Cerebellar nuclear complex (tissue), 1 donor: Measurements from ENCODE around the gene RPL7A.

ENCODE experiments used
- DNase-seq, 2 experiments: peaks; one replicate each; lab custom pipeline; 2025; lab: John Stamatoyannopoulos, UW

The RPL7A gene

GRCh38 chr9:133348718-133349573 is 928 bp downstream of the RPL7A start:
- DNase-seq, result no peak

- DNase-seq, result no peak
Observed at GRCh38 chr9:133349965-133350616, 2.1 kb downstream of the RPL7A start.

- DNase-seq, result no peak
Observed at GRCh38 chr9:133351526-133351907, 3.5 kb downstream of the RPL7A start.

- no peak for DNase-seq
Observed at GRCh38 chr9:133351908-133352634, 4.1 kb downstream of the RPL7A start.

- no peak for DNase-seq
Observed at GRCh38 chr9:133352635-133353340, 4.8 kb downstream of the RPL7A start.

- no peak for DNase-seq
Observed at GRCh38 chr9:133353548-133353947, 5.5 kb downstream of the RPL7A start.

GRCh38 chr9:133354766-133355165 is 6.7 kb downstream of the RPL7A start:
- no peak for DNase-seq

GRCh38 chr9:133355881-133356357 is 7.9 kb downstream of the RPL7A start:
- no peak for DNase-seq

- DNase-seq, result peak in 1 of 2 experiments; percentile 20
Observed at GRCh38 chr9:133356391-133357091, 8.5 kb downstream of the RPL7A start, which contains the start of the genes SURF1 and SURF2. Gene SURF1 (minus strand): TSS chr9:133356487. CDS start chr9:133356453, 34 bp downstream. Gene SURF2 (plus strand): TSS chr9:133356550. CDS start chr9:133356593, 43 bp downstream.

- no peak for DNase-seq
Observed at GRCh38 chr9:133357656-133358055, 9.6 kb downstream of the RPL7A start.

GRCh38 chr9:133359399-133360175 is 11.6 kb downstream of the RPL7A start:
- no peak for DNase-seq

- no peak for DNase-seq
Observed at GRCh38 chr9:133360400-133361393, 12.7 kb downstream of the RPL7A start.

- no peak for DNase-seq
Observed at GRCh38 chr9:133361507-133362092, 13.6 kb downstream of the RPL7A start.

- DNase-seq, result no peak
Observed at GRCh38 chr9:133362359-133363044, 14.5 kb downstream of the RPL7A start.

GRCh38 chr9:133366435-133366834 is 18.4 kb downstream of the RPL7A start:
- DNase-seq, result no peak

- no peak for DNase-seq
Observed at GRCh38 chr9:133367221-133367620, 19.2 kb downstream of the RPL7A start.

- DNase-seq, result no peak
Observed at GRCh38 chr9:133367778-133368177, 19.8 kb downstream of the RPL7A start.
